GOT3 (cell line): ENCODE data around the gene IQCH.
"Not testable (repeated sequence)": the region's sequence is repeated elsewhere in the genome, so short reads cannot be mapped to it uniquely, and the experiment has no call there.

Experiments
- DNase-seq: peaks from one replicate; lab custom pipeline; 2025; ENCODE audit warnings: mixed read lengths; lab: John Stamatoyannopoulos, UW

The IQCH gene

GRCh38 chr15:67396114-67396513 is 141.5 kb downstream of the IQCH start:
- DNase-seq, result no peak

- no peak for DNase-seq
Measured at GRCh38 chr15:67397139-67397538, 142.6 kb downstream of the IQCH start.

- no peak for DNase-seq
Measured at GRCh38 chr15:67399925-67400324, 145.3 kb downstream of the IQCH start.

- DNase-seq, result no peak
Measured at GRCh38 chr15:67400890-67401289, 146.3 kb downstream of the IQCH start.

- DNase-seq, result no peak
Measured at GRCh38 chr15:67401336-67401735, 146.8 kb downstream of the IQCH start.

GRCh38 chr15:67403428-67404154 is 149.0 kb downstream of the IQCH start:
- no peak for DNase-seq

GRCh38 chr15:67405208-67406191 is 150.9 kb downstream of the IQCH start:
- DNase-seq, result no peak

- DNase-seq, result no peak
Measured at GRCh38 chr15:67406257-67406861, 151.8 kb downstream of the IQCH start.

GRCh38 chr15:67407786-67408185 is 153.2 kb downstream of the IQCH start:
- no peak for DNase-seq

- DNase-seq, result no peak
Measured at GRCh38 chr15:67409175-67409574, 154.6 kb downstream of the IQCH start.

- DNase-seq, result no peak
Measured at GRCh38 chr15:67411486-67411885, 156.9 kb downstream of the IQCH start.

- DNase-seq, result no peak
Measured at GRCh38 chr15:67413770-67414390, 159.3 kb downstream of the IQCH start.

- no peak for DNase-seq
Measured at GRCh38 chr15:67415181-67415580, 160.6 kb downstream of the IQCH start.

GRCh38 chr15:67416891-67417290 is 162.3 kb downstream of the IQCH start:
- DNase-seq, result no peak

- DNase-seq, result no peak
Measured at GRCh38 chr15:67419705-67420104, 165.1 kb downstream of the IQCH start.

- DNase-seq, result no peak
Measured at GRCh38 chr15:67420137-67420536, 165.6 kb downstream of the IQCH start.

GRCh38 chr15:67421105-67421504 is 166.5 kb downstream of the IQCH start:
- no peak for DNase-seq

- DNase-seq, result no peak
Measured at GRCh38 chr15:67422296-67422695, 167.7 kb downstream of the IQCH start.

- peak; percentile 29 for DNase-seq
Measured at GRCh38 chr15:67433495-67434099, 179.0 kb downstream of the IQCH start.

GRCh38 chr15:67436351-67437250 is 182.0 kb downstream of the IQCH start:
- DNase-seq, result not testable (repeated sequence)

GRCh38 chr15:67444100-67444499 is 189.5 kb downstream of the IQCH start:
- no peak for DNase-seq
